Fibroblast of the aortic adventitia (primary cell): Measurements from ENCODE around the gene ATP2B2. TPM values are rescaled to one million over a fixed set of nuclear protein-coding genes. Genes with fewer than 3 reads are reported as not detected.

Source experiments
- DNase-seq: peaks from one replicate; pipeline ENCODE4 v3.0.0-alpha.2; 2010; ENCODE audit warnings: low read depth
- H3K4me3 ChIP-seq: 2 replicates; pipeline ENCODE4 v1.5.1; 2011; ENCODE audit warnings: low read depth, mild to moderate bottlenecking, control low read depth, low read length, moderate library complexity
- total RNA-seq: library from RNA; depleted of rRNA; stranded (reverse); fragments of >200 nt; gene quantifications from 2 replicates; pipeline ENCODE4 v1.2.3, GENCODE V29; 2012; ENCODE audit warnings: low replicate concordance
- TF ChIP-seq, protein P1 (sequence below): IDR thresholded peaks from 2 replicates; pipeline ENCODE4 v1.5.1; 2011; ENCODE audit warnings: mild to moderate bottlenecking, low read length, control low read depth, inconsistent platforms; ENCODE audit not compliant: insufficient read depth

The ATP2B2 gene
- total RNA-seq, 1 donor, result not detected

DNA sequence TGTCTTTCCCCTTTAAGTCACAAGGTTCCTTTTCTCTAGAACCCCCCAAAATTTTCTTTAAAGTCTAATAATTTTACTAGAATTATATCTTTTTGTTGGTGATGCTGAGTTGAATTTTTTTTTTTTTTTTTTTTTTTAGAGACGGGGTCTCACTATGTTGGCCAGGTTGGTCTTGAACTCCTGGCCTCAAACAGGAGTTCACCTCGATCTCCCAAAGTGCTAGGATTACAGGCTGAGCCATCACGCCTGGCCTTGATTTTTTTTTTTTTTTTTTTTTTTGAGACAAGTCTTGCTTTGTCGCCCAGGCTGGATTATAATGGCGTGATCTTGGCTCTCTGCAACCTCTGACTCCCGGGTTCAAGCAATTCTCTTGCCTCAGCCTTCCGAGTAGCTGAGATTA is 196.7 kb downstream of the ATP2B2 start:
- TF ChIP-seq, protein P1, sequence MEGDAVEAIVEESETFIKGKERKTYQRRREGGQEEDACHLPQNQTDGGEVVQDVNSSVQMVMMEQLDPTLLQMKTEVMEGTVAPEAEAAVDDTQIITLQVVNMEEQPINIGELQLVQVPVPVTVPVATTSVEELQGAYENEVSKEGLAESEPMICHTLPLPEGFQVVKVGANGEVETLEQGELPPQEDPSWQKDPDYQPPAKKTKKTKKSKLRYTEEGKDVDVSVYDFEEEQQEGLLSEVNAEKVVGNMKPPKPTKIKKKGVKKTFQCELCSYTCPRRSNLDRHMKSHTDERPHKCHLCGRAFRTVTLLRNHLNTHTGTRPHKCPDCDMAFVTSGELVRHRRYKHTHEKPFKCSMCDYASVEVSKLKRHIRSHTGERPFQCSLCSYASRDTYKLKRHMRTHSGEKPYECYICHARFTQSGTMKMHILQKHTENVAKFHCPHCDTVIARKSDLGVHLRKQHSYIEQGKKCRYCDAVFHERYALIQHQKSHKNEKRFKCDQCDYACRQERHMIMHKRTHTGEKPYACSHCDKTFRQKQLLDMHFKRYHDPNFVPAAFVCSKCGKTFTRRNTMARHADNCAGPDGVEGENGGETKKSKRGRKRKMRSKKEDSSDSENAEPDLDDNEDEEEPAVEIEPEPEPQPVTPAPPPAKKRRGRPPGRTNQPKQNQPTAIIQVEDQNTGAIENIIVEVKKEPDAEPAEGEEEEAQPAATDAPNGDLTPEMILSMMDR, result no peak
- no peak overlapping the region for H3K4me3 ChIP-seq
- DNase-seq, result no peak

DNA sequence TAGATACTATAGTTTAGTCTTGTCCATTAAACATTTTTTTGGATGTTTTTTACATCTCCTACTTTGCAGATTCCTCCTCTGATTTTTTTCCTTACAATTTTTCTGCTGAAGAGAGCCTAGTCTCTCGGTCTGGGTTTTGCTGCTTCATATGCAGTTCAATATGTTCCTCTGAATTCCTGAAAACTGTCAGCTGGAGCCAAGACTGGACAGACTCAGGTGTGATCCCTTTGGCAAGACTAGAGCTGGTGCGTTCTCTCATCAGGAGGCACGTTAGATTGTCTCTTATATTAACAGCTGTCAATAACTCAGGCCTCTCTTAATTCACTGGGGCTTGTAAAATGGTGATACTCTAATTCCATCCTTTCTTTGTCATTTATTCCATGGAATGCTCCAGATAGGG is 199.2 kb downstream of the ATP2B2 start:
- no peak for DNase-seq
- no peak overlapping the region for H3K4me3 ChIP-seq
- TF ChIP-seq, protein P1, result no peak

- DNase-seq, result no peak
- no peak overlapping the region for H3K4me3 ChIP-seq
- TF ChIP-seq, protein P1, result no peak
Measured at GRCh38 chr3:10305331-10305902, 200.0 kb downstream of the ATP2B2 start.

DNA sequence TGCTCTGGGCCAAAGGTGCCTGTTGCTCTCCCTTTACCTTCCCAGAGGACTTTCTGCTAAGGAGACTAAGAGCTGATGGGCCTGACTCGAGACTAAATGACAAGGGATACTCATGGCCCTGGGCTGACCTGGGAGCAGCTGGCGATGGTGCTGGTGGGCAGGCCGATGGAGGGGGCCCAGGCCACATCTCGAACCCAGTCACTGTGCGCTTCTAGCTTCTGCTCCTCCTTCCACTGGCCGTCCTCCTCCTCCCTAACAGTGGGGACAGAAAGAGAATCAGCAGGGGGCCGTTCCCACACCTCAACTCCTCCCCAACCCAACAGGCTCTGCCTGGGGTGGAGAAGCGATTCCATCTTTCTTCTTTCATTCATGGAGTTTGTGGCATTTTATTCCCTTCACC is 200.5 kb downstream of the ATP2B2 start:
- DNase-seq, result no peak
- TF ChIP-seq, protein P1, result no peak
- H3K4me3 ChIP-seq, result no peak overlapping the region

GRCh38 chr3:10303785-10304184 is 201.6 kb downstream of the ATP2B2 start:
- no peak overlapping the region for H3K4me3 ChIP-seq
- TF ChIP-seq, protein P1, result no peak
- DNase-seq, result no peak

- no peak for DNase-seq
- H3K4me3 ChIP-seq, result no peak overlapping the region
- TF ChIP-seq, protein P1, result no peak
Measured at GRCh38 chr3:10303105-10303504, 202.3 kb downstream of the ATP2B2 start.

DNA sequence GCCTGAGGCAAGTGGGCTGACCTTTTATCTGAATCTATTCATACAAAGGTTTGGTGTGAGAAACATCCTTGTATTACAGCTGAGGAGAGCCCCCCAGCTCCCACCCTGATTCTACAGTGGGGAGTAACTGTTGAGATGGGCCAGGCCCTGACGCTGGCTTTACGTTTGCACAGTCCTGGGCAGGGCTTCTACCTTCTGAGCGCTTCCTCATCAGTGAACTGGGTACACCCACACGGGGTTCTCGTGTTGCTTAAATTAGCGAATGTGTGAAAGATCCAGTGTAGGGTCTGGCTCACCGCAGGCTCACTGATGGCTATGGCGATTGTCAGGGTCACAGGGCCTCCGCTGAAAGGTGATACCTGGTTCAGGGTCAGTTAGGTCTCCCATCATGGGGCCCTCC is 205.3 kb downstream of the ATP2B2 start:
- TF ChIP-seq, protein P1, result no peak
- DNase-seq, result no peak
- H3K4me3 ChIP-seq, result no peak overlapping the region
